ENCODE measurements around the gene ZNF451. TPM values are rescaled to one million over a fixed set of nuclear protein-coding genes. Genes with fewer than 3 reads are reported as not detected.
"Not testable (repeated sequence)": the region's sequence is repeated elsewhere in the genome, so short reads cannot be mapped to it uniquely, and the experiment has no call there.

The ZNF451 gene
- polyA plus RNA-seq, 2 donors, result 7.3 to 9.1 TPM

GRCh38 chr6:57089265-57089664 lies 723 bp upstream of the ZNF451 start:
- Histone ChIP-seq H3K27ac (ENCODE audit: low read depth in 2 of 2, low read length in 1 of 2) (no peak overlapping the region), H3K9me3 (ENCODE audit: control insufficient read depth in 2 of 2, insufficient read depth in 1 of 2, low read depth in 1 of 2, low read length in 1 of 2) (no peaks in the 10 kb centered on the region), H3K36me3 (ENCODE audit: control insufficient read depth in 2 of 2, insufficient read depth in 2 of 2, low read length in 1 of 2) (no peaks in the 10 kb centered on the region), H3K4me1 (ENCODE audit: control insufficient read depth in 2 of 2, insufficient read depth in 2 of 2, low read length in 1 of 2) (no peaks in the 10 kb centered on the region), H3K27me3 (ENCODE audit: control insufficient read depth in 1 of 2, insufficient read depth in 2 of 2, low read length in 2 of 2) (no peaks in the 10 kb centered on the region), H3K4me3 (ENCODE audit: low read depth in 1 of 2, low read length in 2 of 2) (peak overlapping the region in 1 of 2 donors; percentile 52)
- 59 to 61% methylated on average over 3 of the region's 3 CpGs for WGBS, 2 donors

GRCh38 chr6:57090458-57091067 lies 575 bp downstream of the ZNF451 start:
- H3K4me1 ChIP-seq (ENCODE audit: control insufficient read depth in 2 of 2, insufficient read depth in 2 of 2, low read length in 1 of 2); H3K27ac ChIP-seq (ENCODE audit: low read depth in 2 of 2, low read length in 1 of 2); H3K27me3 ChIP-seq (ENCODE audit: control insufficient read depth in 1 of 2, insufficient read depth in 2 of 2, low read length in 2 of 2); H3K36me3 ChIP-seq (ENCODE audit: control insufficient read depth in 2 of 2, insufficient read depth in 2 of 2, low read length in 1 of 2); H3K9me3 ChIP-seq (ENCODE audit: control insufficient read depth in 2 of 2, insufficient read depth in 1 of 2, low read depth in 1 of 2, low read length in 1 of 2); H3K4me3 ChIP-seq (ENCODE audit: low read depth in 1 of 2, low read length in 2 of 2): not testable (repeated sequence)
- WGBS, 2 donors, result no CpG with 5 or more reads among the region's 27 CpGs

GRCh38 chr6:57091375-57091774 lies 1.4 kb downstream of the ZNF451 start:
- not testable (repeated sequence) for H3K27ac ChIP-seq (ENCODE audit: low read depth in 2 of 2, low read length in 1 of 2)

DNA sequence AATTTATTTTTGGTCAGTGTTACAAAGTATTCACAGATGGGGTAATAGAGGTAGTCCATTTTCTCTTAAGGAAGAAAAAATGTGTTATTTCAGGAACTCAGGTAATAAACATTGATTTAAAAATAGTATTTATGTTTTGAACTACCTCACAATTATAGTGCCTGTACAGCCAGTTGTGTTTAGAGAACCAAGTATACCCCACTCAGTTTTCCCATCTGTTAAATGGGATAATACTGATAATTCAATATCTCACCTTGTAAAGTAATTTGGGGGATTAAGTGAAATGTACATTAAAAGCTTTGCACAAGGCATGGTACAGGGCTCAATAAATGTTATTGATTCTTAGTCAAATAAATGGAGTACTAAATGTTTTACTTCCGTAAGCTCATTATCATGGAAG lies 4.7 kb downstream of the ZNF451 start:
- no peak overlapping the region for H3K4me3 ChIP-seq (ENCODE audit: low read depth in 1 of 2, low read length in 2 of 2)
- 97 to 100% methylated on average over 1 of the region's 1 CpG for WGBS, 2 donors
- no peak overlapping the region for H3K27ac ChIP-seq (ENCODE audit: low read depth in 2 of 2, low read length in 1 of 2)
- no peaks in the 10 kb centered on the region for H3K9me3 ChIP-seq (ENCODE audit: control insufficient read depth in 2 of 2, insufficient read depth in 1 of 2, low read depth in 1 of 2, low read length in 1 of 2)
- H3K36me3 ChIP-seq (ENCODE audit: control insufficient read depth in 2 of 2, insufficient read depth in 2 of 2, low read length in 1 of 2), result peaks cover 0 to 2% of the 10 kb centered on the region in 2 donors
- no peaks in the 10 kb centered on the region for H3K4me1 ChIP-seq (ENCODE audit: control insufficient read depth in 2 of 2, insufficient read depth in 2 of 2, low read length in 1 of 2)
- no peaks in the 10 kb centered on the region for H3K27me3 ChIP-seq (ENCODE audit: control insufficient read depth in 1 of 2, insufficient read depth in 2 of 2, low read length in 2 of 2)

More at GRCh38 chr6:57091375-57091774, 1.4 kb downstream of the ZNF451 start:
- not testable (repeated sequence) for H3K9me3 ChIP-seq (ENCODE audit: control insufficient read depth in 2 of 2, insufficient read depth in 1 of 2, low read depth in 1 of 2, low read length in 1 of 2); H3K36me3 ChIP-seq (ENCODE audit: control insufficient read depth in 2 of 2, insufficient read depth in 2 of 2, low read length in 1 of 2); H3K4me3 ChIP-seq (ENCODE audit: low read depth in 1 of 2, low read length in 2 of 2); H3K27me3 ChIP-seq (ENCODE audit: control insufficient read depth in 1 of 2, insufficient read depth in 2 of 2, low read length in 2 of 2); H3K4me1 ChIP-seq (ENCODE audit: control insufficient read depth in 2 of 2, insufficient read depth in 2 of 2, low read length in 1 of 2)
- 80 to 93% methylated on average over 6 to 7 of the region's 7 CpGs for WGBS, 2 donors

GRCh38 chr6:57097596-57097995 lies 7.6 kb downstream of the ZNF451 start:
- Histone ChIP-seq H3K27me3 (ENCODE audit: control insufficient read depth in 1 of 2, insufficient read depth in 2 of 2, low read length in 2 of 2) (no peaks in the 10 kb centered on the region), H3K36me3 (ENCODE audit: control insufficient read depth in 2 of 2, insufficient read depth in 2 of 2, low read length in 1 of 2) (peaks cover 8% of the 10 kb centered on the region in 2 donors), H3K27ac (ENCODE audit: low read depth in 2 of 2, low read length in 1 of 2) (no peak overlapping the region), H3K9me3 (ENCODE audit: control insufficient read depth in 2 of 2, insufficient read depth in 1 of 2, low read depth in 1 of 2, low read length in 1 of 2) (no peaks in the 10 kb centered on the region), H3K4me1 (ENCODE audit: control insufficient read depth in 2 of 2, insufficient read depth in 2 of 2, low read length in 1 of 2) (no peaks in the 10 kb centered on the region), H3K4me3 (ENCODE audit: low read depth in 1 of 2, low read length in 2 of 2) (no peak overlapping the region)
- WGBS, 2 donors, result 78 to 83% methylated on average over 1 of the region's 1 CpG

GRCh38 chr6:57102976-57103375 lies 13.0 kb downstream of the ZNF451 start:
- Histone ChIP-seq H3K27me3 (ENCODE audit: control insufficient read depth in 1 of 2, insufficient read depth in 2 of 2, low read length in 2 of 2) (no peaks in the 10 kb centered on the region), H3K4me3 (ENCODE audit: low read depth in 1 of 2, low read length in 2 of 2) (no peak overlapping the region), H3K36me3 (ENCODE audit: control insufficient read depth in 2 of 2, insufficient read depth in 2 of 2, low read length in 1 of 2) (peaks cover 8% of the 10 kb centered on the region in 2 donors), H3K4me1 (ENCODE audit: control insufficient read depth in 2 of 2, insufficient read depth in 2 of 2, low read length in 1 of 2) (no peaks in the 10 kb centered on the region), H3K27ac (ENCODE audit: low read depth in 2 of 2, low read length in 1 of 2) (no peak overlapping the region), H3K9me3 (ENCODE audit: control insufficient read depth in 2 of 2, insufficient read depth in 1 of 2, low read depth in 1 of 2, low read length in 1 of 2) (no peaks in the 10 kb centered on the region)
- 96 to 97% methylated on average over 3 of the region's 3 CpGs for WGBS, 2 donors

DNA sequence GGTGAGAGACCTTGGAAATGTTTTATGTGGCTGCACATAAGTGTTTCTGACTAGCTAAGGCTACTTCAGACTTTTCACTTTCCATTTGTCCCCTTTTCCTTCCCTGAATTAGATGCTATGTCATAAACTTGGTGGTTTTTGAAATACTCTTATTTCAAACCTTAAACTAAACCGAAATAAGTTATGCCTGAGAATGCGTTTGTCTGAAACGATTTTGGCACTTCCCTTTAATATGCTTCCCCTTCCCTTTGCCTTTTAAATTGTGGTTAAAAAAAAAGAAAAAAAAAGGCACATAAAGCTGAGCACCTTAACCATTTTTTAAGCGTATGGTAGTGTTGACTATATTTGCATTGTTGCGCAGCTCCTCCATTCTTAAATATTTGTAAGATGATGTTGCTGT lies 14.3 kb downstream of the ZNF451 start:
- Histone ChIP-seq H3K36me3 (ENCODE audit: control insufficient read depth in 2 of 2, insufficient read depth in 2 of 2, low read length in 1 of 2) (peaks cover 8% of the 10 kb centered on the region in 2 donors), H3K9me3 (ENCODE audit: control insufficient read depth in 2 of 2, insufficient read depth in 1 of 2, low read depth in 1 of 2, low read length in 1 of 2) (no peaks in the 10 kb centered on the region), H3K4me1 (ENCODE audit: control insufficient read depth in 2 of 2, insufficient read depth in 2 of 2, low read length in 1 of 2) (no peaks in the 10 kb centered on the region), H3K4me3 (ENCODE audit: low read depth in 1 of 2, low read length in 2 of 2) (no peak overlapping the region), H3K27me3 (ENCODE audit: control insufficient read depth in 1 of 2, insufficient read depth in 2 of 2, low read length in 2 of 2) (no peaks in the 10 kb centered on the region), H3K27ac (ENCODE audit: low read depth in 2 of 2, low read length in 1 of 2) (no peak overlapping the region)
- 84 to 88% methylated on average over 5 of the region's 5 CpGs for WGBS, 2 donors

GRCh38 chr6:57106990-57107389 lies 17.0 kb downstream of the ZNF451 start:
- Histone ChIP-seq H3K27ac (ENCODE audit: low read depth in 2 of 2, low read length in 1 of 2) (no peak overlapping the region), H3K4me3 (ENCODE audit: low read depth in 1 of 2, low read length in 2 of 2) (no peak overlapping the region), H3K4me1 (ENCODE audit: control insufficient read depth in 2 of 2, insufficient read depth in 2 of 2, low read length in 1 of 2) (no peaks in the 10 kb centered on the region), H3K36me3 (ENCODE audit: control insufficient read depth in 2 of 2, insufficient read depth in 2 of 2, low read length in 1 of 2) (no peaks in the 10 kb centered on the region), H3K27me3 (ENCODE audit: control insufficient read depth in 1 of 2, insufficient read depth in 2 of 2, low read length in 2 of 2) (no peaks in the 10 kb centered on the region), H3K9me3 (ENCODE audit: control insufficient read depth in 2 of 2, insufficient read depth in 1 of 2, low read depth in 1 of 2, low read length in 1 of 2) (no peaks in the 10 kb centered on the region)
- 92 to 98% methylated on average over 1 of the region's 1 CpG for WGBS, 2 donors

DNA sequence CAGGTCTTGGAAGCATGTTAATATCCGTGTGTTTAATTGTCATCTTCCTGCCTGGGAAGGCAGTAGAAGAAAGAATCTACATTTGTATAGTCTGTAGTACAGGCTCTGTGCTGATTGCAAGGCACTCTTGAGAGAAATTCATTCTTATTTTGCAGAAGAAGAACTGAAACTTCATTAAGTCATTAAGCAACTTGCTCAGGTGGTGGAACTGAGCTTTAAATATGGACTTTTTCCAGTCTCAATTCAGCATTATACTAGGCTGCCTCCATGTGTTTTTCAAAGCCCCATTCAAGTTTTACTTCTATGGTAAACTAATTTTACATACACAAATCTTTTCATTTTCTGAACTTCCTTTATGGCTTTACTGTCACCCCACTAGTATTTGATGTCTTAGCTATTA lies 18.7 kb downstream of the ZNF451 start:
- no peaks in the 10 kb centered on the region for H3K9me3 ChIP-seq (ENCODE audit: control insufficient read depth in 2 of 2, insufficient read depth in 1 of 2, low read depth in 1 of 2, low read length in 1 of 2)
- no peak overlapping the region for H3K4me3 ChIP-seq (ENCODE audit: low read depth in 1 of 2, low read length in 2 of 2)
- H3K4me1 ChIP-seq (ENCODE audit: control insufficient read depth in 2 of 2, insufficient read depth in 2 of 2, low read length in 1 of 2), result no peaks in the 10 kb centered on the region
- H3K27me3 ChIP-seq (ENCODE audit: control insufficient read depth in 1 of 2, insufficient read depth in 2 of 2, low read length in 2 of 2), result no peaks in the 10 kb centered on the region
- WGBS, 2 donors, result 54 to 69% methylated on average over 1 of the region's 1 CpG
- H3K36me3 ChIP-seq (ENCODE audit: control insufficient read depth in 2 of 2, insufficient read depth in 2 of 2, low read length in 1 of 2), result no peaks in the 10 kb centered on the region
- H3K27ac ChIP-seq (ENCODE audit: low read depth in 2 of 2, low read length in 1 of 2), result no peak overlapping the region

GRCh38 chr6:57109880-57110279 lies 19.9 kb downstream of the ZNF451 start:
- Histone ChIP-seq H3K36me3 (ENCODE audit: control insufficient read depth in 2 of 2, insufficient read depth in 2 of 2, low read length in 1 of 2) (no peaks in the 10 kb centered on the region), H3K9me3 (ENCODE audit: control insufficient read depth in 2 of 2, insufficient read depth in 1 of 2, low read depth in 1 of 2, low read length in 1 of 2) (no peaks in the 10 kb centered on the region), H3K4me1 (ENCODE audit: control insufficient read depth in 2 of 2, insufficient read depth in 2 of 2, low read length in 1 of 2) (no peaks in the 10 kb centered on the region), H3K27me3 (ENCODE audit: control insufficient read depth in 1 of 2, insufficient read depth in 2 of 2, low read length in 2 of 2) (no peaks in the 10 kb centered on the region), H3K4me3 (ENCODE audit: low read depth in 1 of 2, low read length in 2 of 2) (no peak overlapping the region), H3K27ac (ENCODE audit: low read depth in 2 of 2, low read length in 1 of 2) (no peak overlapping the region)
